GM21717 (cell line): ENCODE results near the gene FAM228A.

Experiments used
- ATAC-seq: cut with Tn5 transposase; IDR thresholded peaks from one replicate; pipeline ENCODE4 v1.9.1; 2021; ENCODE audit warnings: mild to moderate bottlenecking, moderate library complexity; ENCODE audit not compliant: unreplicated experiment

FAM228A gene

GRCh38 chr2:24222946-24223345, 48.1 kb downstream of the FAM228A start:
- ATAC-seq = no peak

- no peak for ATAC-seq
Observed at GRCh38 chr2:24225499-24226242, 50.8 kb downstream of the FAM228A start.

- no peak for ATAC-seq
Observed at GRCh38 chr2:24228470-24228869, 53.6 kb downstream of the FAM228A start.

GRCh38 chr2:24231461-24231881, 56.6 kb downstream of the FAM228A start:
- no peak for ATAC-seq

GRCh38 chr2:24233321-24233720, 58.5 kb downstream of the FAM228A start:
- no peak for ATAC-seq

GRCh38 chr2:24237313-24237712, 62.5 kb downstream of the FAM228A start:
- no peak for ATAC-seq

- ATAC-seq = no peak
Observed at GRCh38 chr2:24238158-24238557, 63.3 kb downstream of the FAM228A start.

GRCh38 chr2:24239553-24239952, 64.7 kb downstream of the FAM228A start:
- ATAC-seq = no peak
